C1 segment of cervical spinal cord (tissue), 14 donors: Measurements from ENCODE around the gene SMYD2.
"Not testable (repeated sequence)": the region's sequence is repeated elsewhere in the genome, so short reads cannot be mapped to it uniquely, and the experiment has no call there.

ENCODE experiments used
- DNase-seq, 14 donors: peaks; one replicate each; lab custom pipeline; 2025; lab: John Stamatoyannopoulos, UW

The SMYD2 gene

GRCh38 chr1:214271174-214271858 lies 9.6 kb upstream of the SMYD2 start:
- no peak for DNase-seq

- no peak for DNase-seq
Observed at GRCh38 chr1:214271995-214272731, 8.8 kb upstream of the SMYD2 start.

GRCh38 chr1:214272964-214273533 lies 7.9 kb upstream of the SMYD2 start:
- no peak for DNase-seq

- not testable (repeated sequence) for DNase-seq
Observed at GRCh38 chr1:214275700-214276099, 5.3 kb upstream of the SMYD2 start.

- no peak for DNase-seq
Observed at GRCh38 chr1:214276786-214277185, 4.2 kb upstream of the SMYD2 start.

GRCh38 chr1:214277704-214278635 lies 3.0 kb upstream of the SMYD2 start:
- no peak for DNase-seq

- DNase-seq = peak in 9 of 14 donors; percentile 17 to 42 (median 32)
Observed at GRCh38 chr1:214280386-214281020, 456 bp upstream of the SMYD2 start.

GRCh38 chr1:214281720-214282629 lies 1.0 kb downstream of the SMYD2 start:
- DNase-seq = peak in 2 of 14 donors; percentile 42 to 81

- peak in 1 of 14 donors; percentile 22 for DNase-seq
Observed at GRCh38 chr1:214282630-214283242, 1.8 kb downstream of the SMYD2 start.

GRCh38 chr1:214285610-214286440 lies 4.9 kb downstream of the SMYD2 start:
- DNase-seq = no peak

- DNase-seq = no peak
Observed at GRCh38 chr1:214287884-214288283, 6.9 kb downstream of the SMYD2 start.

GRCh38 chr1:214289574-214290272 lies 8.8 kb downstream of the SMYD2 start:
- DNase-seq = no peak

- DNase-seq = no peak
Observed at GRCh38 chr1:214290424-214291037, 9.6 kb downstream of the SMYD2 start.

GRCh38 chr1:214292322-214292721 lies 11.4 kb downstream of the SMYD2 start:
- DNase-seq = no peak

GRCh38 chr1:214295934-214296333 lies 15.0 kb downstream of the SMYD2 start:
- no peak for DNase-seq

GRCh38 chr1:214296860-214297745 lies 16.1 kb downstream of the SMYD2 start:
- no peak for DNase-seq
